Mesenteric fat pad (tissue), 1 donor: ENCODE data around the gene CHIC2. TPM values are rescaled to one million over a fixed set of nuclear protein-coding genes. Genes with fewer than 3 reads are reported as not detected.
A peak's percentile ranks its signal among the peaks of the same experiment; 100 is the strongest.

Experiments
- DNase-seq: peaks from one replicate; pipeline ENCODE4 v3.0.0-alpha.2; 2020; ENCODE audit warnings: low spot score
- total RNA-seq: library from RNA; stranded (reverse); fragmentation: NEBNext Ultra II Directional; extraction: Animal tissue kit (Norgen Biotek cat#: 25700); gene quantifications from one replicate; pipeline ENCODE4 v1.2.1, GENCODE V29; 2021
- donor health status: DM: yes; HTN: yes; CAD: no.

CHIC2 gene
- total RNA-seq, 1 donor from 2014 or later = 22.4 TPM

- no peak for DNase-seq
Measured at GRCh38 chr4:54093324-54094240, 29.2 kb upstream of the CHIC2 start.

- DNase-seq = no peak
Measured at GRCh38 chr4:54092405-54093323, 28.3 kb upstream of the CHIC2 start.

- DNase-seq = peak; percentile 92
Measured at GRCh38 chr4:54091637-54092404, 27.4 kb upstream of the CHIC2 start.

- peak; percentile 89 for DNase-seq
Measured at GRCh38 chr4:54090804-54091623, 26.6 kb upstream of the CHIC2 start.

GRCh38 chr4:54090404-54090803 lies 26.0 kb upstream of the CHIC2 start:
- DNase-seq = no peak

- no peak for DNase-seq
Measured at GRCh38 chr4:54089875-54090274, 25.5 kb upstream of the CHIC2 start.

- DNase-seq = no peak
Measured at GRCh38 chr4:54085284-54085683, 20.9 kb upstream of the CHIC2 start.

- DNase-seq = no peak
Measured at GRCh38 chr4:54082168-54082567, 17.8 kb upstream of the CHIC2 start.

- DNase-seq = no peak
Measured at GRCh38 chr4:54077812-54078211, 13.4 kb upstream of the CHIC2 start.

- DNase-seq = no peak
Measured at GRCh38 chr4:54076673-54077072, 12.3 kb upstream of the CHIC2 start.

GRCh38 chr4:54074381-54074780 lies 10.0 kb upstream of the CHIC2 start:
- no peak for DNase-seq

GRCh38 chr4:54073271-54073880 lies 9.0 kb upstream of the CHIC2 start:
- DNase-seq = no peak

GRCh38 chr4:54067166-54067565 lies 2.8 kb upstream of the CHIC2 start:
- DNase-seq = no peak

GRCh38 chr4:54066718-54067129 lies 2.3 kb upstream of the CHIC2 start:
- DNase-seq = no peak

- no peak for DNase-seq
Measured at GRCh38 chr4:54066088-54066415, 1.6 kb upstream of the CHIC2 start.

GRCh38 chr4:54065282-54066087 lies 1.1 kb upstream of the CHIC2 start:
- no peak for DNase-seq

GRCh38 chr4:54063737-54064316 lies 578 bp downstream of the CHIC2 start:
- DNase-seq = no peak

GRCh38 chr4:54063229-54063628 lies 1.2 kb downstream of the CHIC2 start:
- DNase-seq = no peak

GRCh38 chr4:54062392-54062791 lies 2.0 kb downstream of the CHIC2 start:
- DNase-seq = no peak
